Thyroid gland (tissue), 4 donors: ENCODE data around the gene TNFSF15. TPM values are rescaled to one million over a fixed set of nuclear protein-coding genes. Genes with fewer than 3 reads are reported as not detected.
A peak's percentile ranks its signal among the peaks of the same experiment; 100 is the strongest.
"Not testable (repeated sequence)": the region's sequence is repeated elsewhere in the genome, so short reads cannot be mapped to it uniquely, and the experiment has no call there.

Experiments used
- DNase-seq, 2 donors: peaks; one replicate each; pipeline ENCODE4 v3.0.0-alpha.2; 2019
- H3K27ac ChIP-seq, 3 donors: fragments of 200-600 bp; sonication (generic); 1 replicate in 2 of 3; 2 replicates in 1 of 3; pipeline ENCODE4 v1.5.1; 2016 to 2019; ENCODE audit warnings: mild to moderate bottlenecking in 1 of 3, moderate library complexity in 1 of 3
- H3K27me3 ChIP-seq: fragments of 200-600 bp; sonication (generic); one replicate; pipeline ENCODE4 v1.5.1; 2019
- H3K36me3 ChIP-seq, 2 donors: fragments of 200-600 bp; sonication (generic); one replicate each; pipeline ENCODE4 v1.5.1; 2016 to 2019
- H3K4me1 ChIP-seq, 2 donors: fragments of 200-600 bp; sonication (generic); one replicate each; pipeline ENCODE4 v1.5.1; 2017 to 2019
- H3K4me3 ChIP-seq, 3 donors: fragments of 200-600 bp; sonication (generic); replicated peaks in 1 of 3; 1 replicate in 2 of 3; 2 replicates in 1 of 3; pipeline ENCODE4 v1.5.1; 2016; ENCODE audit warnings: mild to moderate bottlenecking in 1 of 3
- H3K9me3 ChIP-seq: fragments of 200-600 bp; sonication (generic); one replicate; pipeline ENCODE4 v1.5.1; 2017
- POLR2A ChIP-seq, 2 donors: fragments of 450-650 bp; IDR thresholded peaks; one replicate each; pipeline ENCODE4 v1.6.1; 2017; ENCODE audit warnings: antibody characterized with exemption in 2 of 2, mild to moderate bottlenecking in 2 of 2, moderate library complexity in 1 of 2
- WGBS, 2 donors: methylation state at CpG; one replicate each; pipeline ENCODE4 v1.1.5; 2017; 5-methylcytosine and 5-hydroxymethylcytosine counted together
- intact Hi-C: fragments of 100-400 bp; cut with DNase I; formaldehyde crosslinking; loops from one replicate; pipeline ENCODE4 v1.15.1; 2023
- total RNA-seq, 4 donors: library from RNA; depleted of rRNA; stranded (reverse); fragments of >200 nt; gene quantifications; one replicate each; pipeline ENCODE4 v1.2.3, GENCODE V29; 2016
- TF ChIP-seq, protein P1 (sequence below), 6 experiments: fragments of 200-600 bp in 3 of 6; fragments of 450-650 bp in 3 of 6; sonication (generic) in 3 of 6; IDR thresholded peaks; one replicate each; pipeline ENCODE4 v1.5.1; 2016 to 2019; ENCODE audit warnings: antibody characterized with exemption in 6 of 6, mild to moderate bottlenecking in 2 of 6, inconsistent platforms in 1 of 6, moderate library complexity in 1 of 6

TNFSF15 gene
- total RNA-seq, 4 donors from 2014 or later, result 1.1 to 4.3 (median 2.6) TPM

DNA sequence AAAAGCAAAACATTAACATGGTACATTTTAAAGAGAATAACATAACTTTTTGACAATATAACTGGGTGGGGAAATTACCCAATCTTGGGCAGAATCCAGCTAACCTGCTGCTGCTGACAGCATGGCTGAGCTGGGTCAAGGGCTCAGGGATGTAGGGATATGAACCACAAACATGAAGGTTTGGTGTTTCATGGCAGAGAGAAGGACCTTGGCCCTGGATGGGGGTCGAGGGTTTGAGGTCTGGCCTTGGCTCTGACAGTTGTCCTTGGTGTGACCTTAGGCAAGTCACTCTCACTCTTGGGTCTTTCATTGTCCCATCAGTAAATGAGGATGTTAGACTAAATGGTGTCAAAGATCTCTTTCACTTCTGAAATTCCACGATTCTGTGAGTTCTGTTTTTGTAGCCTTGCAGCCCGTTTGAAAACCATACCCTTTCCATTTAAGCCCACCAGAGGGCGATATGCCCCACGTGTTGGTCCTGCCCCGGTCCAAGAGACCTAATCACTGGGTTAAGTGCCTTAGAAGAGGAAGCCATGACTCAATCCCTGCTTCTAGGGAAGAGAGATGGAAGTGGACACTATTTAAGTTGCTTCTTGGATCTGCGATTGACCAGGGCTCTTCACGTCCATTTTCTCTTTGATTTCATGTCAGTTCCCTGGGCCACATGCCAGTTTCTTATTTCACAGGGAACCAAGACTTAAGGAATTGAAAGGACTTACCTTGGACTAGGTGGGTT, 67.1 kb downstream of the TNFSF15 start:
- Histone ChIP-seq H3K4me3 (no peak overlapping the region), H3K4me1 (no peaks in the 10 kb centered on the region), H3K9me3 (no peaks in the 10 kb centered on the region), H3K36me3 (no peaks in the 10 kb centered on the region), H3K27me3 (no peaks in the 10 kb centered on the region), H3K27ac (no peak overlapping the region)
- WGBS, 2 donors, result 22 to 26% methylated on average over 8 of the region's 8 CpGs
- TF ChIP-seq, protein P1, sequence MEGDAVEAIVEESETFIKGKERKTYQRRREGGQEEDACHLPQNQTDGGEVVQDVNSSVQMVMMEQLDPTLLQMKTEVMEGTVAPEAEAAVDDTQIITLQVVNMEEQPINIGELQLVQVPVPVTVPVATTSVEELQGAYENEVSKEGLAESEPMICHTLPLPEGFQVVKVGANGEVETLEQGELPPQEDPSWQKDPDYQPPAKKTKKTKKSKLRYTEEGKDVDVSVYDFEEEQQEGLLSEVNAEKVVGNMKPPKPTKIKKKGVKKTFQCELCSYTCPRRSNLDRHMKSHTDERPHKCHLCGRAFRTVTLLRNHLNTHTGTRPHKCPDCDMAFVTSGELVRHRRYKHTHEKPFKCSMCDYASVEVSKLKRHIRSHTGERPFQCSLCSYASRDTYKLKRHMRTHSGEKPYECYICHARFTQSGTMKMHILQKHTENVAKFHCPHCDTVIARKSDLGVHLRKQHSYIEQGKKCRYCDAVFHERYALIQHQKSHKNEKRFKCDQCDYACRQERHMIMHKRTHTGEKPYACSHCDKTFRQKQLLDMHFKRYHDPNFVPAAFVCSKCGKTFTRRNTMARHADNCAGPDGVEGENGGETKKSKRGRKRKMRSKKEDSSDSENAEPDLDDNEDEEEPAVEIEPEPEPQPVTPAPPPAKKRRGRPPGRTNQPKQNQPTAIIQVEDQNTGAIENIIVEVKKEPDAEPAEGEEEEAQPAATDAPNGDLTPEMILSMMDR (IDR thresholded peaks at IDR 0.05), result peak; percentile 68 to 98 (median 86)
- no peak for TF ChIP-seq POLR2A (IDR thresholded peaks at IDR 0.05)
- intact Hi-C loops, result loop anchor here (2.0 to 5.0 kb wide), 3 partner anchors 76 to 274 kb away; no protein-coding TSS in a partner anchor
- DNase-seq, result peak; percentile 71 to 74

DNA sequence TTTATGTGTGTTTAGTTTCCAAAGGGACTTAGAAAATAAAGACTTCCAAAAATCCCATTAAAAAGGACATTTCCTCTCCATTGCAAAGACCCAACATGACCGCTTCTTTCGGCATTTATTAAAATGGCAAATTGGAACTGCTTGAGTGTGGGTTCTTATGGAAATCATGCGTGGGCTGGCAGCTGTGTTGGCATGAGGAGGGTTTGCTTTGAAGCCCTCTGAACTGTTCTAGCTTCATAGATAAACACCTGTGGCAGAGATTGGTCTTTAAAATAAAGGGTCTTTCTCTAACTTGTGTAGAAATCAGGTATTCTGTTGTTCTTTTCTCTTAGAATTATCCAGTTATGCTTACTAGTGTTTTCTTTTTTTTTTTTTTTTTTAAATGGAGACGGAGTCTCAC, 68.0 kb downstream of the TNFSF15 start:
- intact Hi-C loops, result loop anchor here (2.0 to 5.0 kb wide), 3 partner anchors 76 to 275 kb away; no protein-coding TSS in a partner anchor
- Histone ChIP-seq H3K4me1 (no peaks in the 10 kb centered on the region), H3K36me3 (no peaks in the 10 kb centered on the region), H3K27me3 (no peaks in the 10 kb centered on the region), H3K27ac (no peak overlapping the region), H3K4me3 (no peak overlapping the region), H3K9me3 (no peaks in the 10 kb centered on the region)
- no peak for DNase-seq
- no peak for TF ChIP-seq POLR2A (IDR thresholded peaks at IDR 0.05)
- TF ChIP-seq, protein P1 (IDR thresholded peaks at IDR 0.05), result no peak
- 90 to 92% methylated on average over 4 of the region's 4 CpGs for WGBS, 2 donors

DNA sequence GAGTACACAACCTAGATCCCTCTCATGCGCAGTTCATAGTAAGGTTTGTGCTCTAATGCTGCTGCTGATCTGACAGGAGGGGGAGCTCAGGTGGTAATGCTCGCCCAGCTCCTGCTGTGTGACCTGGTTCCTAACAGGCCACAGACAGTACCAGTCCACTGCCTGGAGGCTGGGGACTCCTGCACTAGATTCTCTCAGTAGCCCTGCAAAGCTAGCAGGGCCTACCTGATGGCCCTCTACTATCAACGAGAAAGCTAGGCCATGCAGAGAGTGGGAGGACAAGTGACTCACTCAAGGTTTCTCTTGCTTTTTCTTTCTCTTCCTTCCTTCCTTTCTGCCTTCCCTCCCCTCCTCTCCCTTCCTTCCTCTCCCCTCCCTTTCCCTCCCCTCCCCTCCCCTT, 68.7 kb downstream of the TNFSF15 start:
- no peak for TF ChIP-seq POLR2A (IDR thresholded peaks at IDR 0.05)
- TF ChIP-seq, protein P1 (IDR thresholded peaks at IDR 0.05), result no peak
- Histone ChIP-seq H3K4me1 (no peaks in the 10 kb centered on the region), H3K27ac (no peak overlapping the region), H3K4me3 (no peak overlapping the region), H3K9me3 (no peaks in the 10 kb centered on the region), H3K27me3 (no peaks in the 10 kb centered on the region), H3K36me3 (no peaks in the 10 kb centered on the region)
- DNase-seq, result no peak
- WGBS, 2 donors, result 82 to 89% methylated on average over 3 of the region's 3 CpGs
- intact Hi-C loops, result loop anchor here (5.0 kb wide), 2 partner anchors 75 to 175 kb away; no protein-coding TSS in a partner anchor

DNA sequence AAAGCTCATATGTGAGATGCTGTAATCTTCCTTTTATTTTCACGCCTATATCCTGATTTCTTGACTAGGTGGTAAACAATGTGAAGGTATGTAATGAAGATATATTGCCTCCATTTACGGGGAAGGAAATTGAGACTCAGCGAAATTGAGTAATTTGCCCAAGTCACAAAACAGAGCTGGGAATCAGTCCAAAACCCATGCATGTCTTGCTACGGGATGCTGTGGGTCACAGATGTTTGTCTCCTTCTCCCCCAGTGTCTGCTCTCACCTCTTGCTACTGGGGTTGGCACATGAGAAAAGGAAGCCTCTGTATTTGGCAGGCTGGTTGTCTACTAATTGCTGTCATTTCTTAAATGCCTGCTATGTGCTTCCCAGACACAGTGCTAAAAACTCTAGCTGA, 70.1 kb downstream of the TNFSF15 start:
- 73 to 77% methylated on average over 4 of the region's 4 CpGs for WGBS, 2 donors
- no peak for DNase-seq
- intact Hi-C loops, result loop anchor here (5.0 kb wide), 2 partner anchors 73 to 177 kb away; no protein-coding TSS in a partner anchor
- no peaks in the 10 kb centered on the region for H3K4me1 ChIP-seq
- H3K36me3 ChIP-seq, result no peaks in the 10 kb centered on the region
- H3K4me3 ChIP-seq, result no peak overlapping the region
- TF ChIP-seq POLR2A (IDR thresholded peaks at IDR 0.05), result no peak
- TF ChIP-seq, protein P1 (IDR thresholded peaks at IDR 0.05), result no peak
- no peak overlapping the region for H3K27ac ChIP-seq
- H3K27me3 ChIP-seq, result no peaks in the 10 kb centered on the region
- H3K9me3 ChIP-seq, result no peaks in the 10 kb centered on the region

DNA sequence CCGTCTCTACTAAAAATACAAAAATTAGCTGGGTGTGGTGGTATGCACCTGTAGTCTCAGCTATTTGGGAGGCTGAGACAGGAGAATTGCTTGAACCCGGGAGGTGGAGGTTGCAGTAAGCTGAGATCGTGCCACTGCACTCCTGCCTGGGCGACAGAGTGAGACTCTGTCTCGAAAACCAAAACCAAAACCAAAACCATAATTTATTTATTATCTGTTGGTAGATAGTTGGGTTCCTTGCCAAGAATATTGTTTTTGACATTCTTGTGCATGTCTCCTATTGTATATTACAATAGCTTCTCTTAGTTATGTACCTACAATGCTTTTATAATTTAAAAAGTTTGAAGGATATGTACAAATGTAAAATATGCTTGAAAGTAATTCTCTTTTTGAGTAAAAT, 70.7 kb downstream of the TNFSF15 start:
- intact Hi-C loops, result loop anchor here (5.0 kb wide), 2 partner anchors 73 to 177 kb away; no protein-coding TSS in a partner anchor
- not testable (repeated sequence) for H3K4me1 ChIP-seq, H3K27ac ChIP-seq, H3K27me3 ChIP-seq, H3K4me3 ChIP-seq, DNase-seq, H3K36me3 ChIP-seq, H3K9me3 ChIP-seq
- WGBS, 2 donors, result 87 to 93% methylated on average over 5 of the region's 5 CpGs

Other genes starting within 250 kb of the TNFSF15 start
- 100 to 1,000 TPM; 193 to 223 (median 200) TPM for gene ATP6V1G1, start 218.3 kb downstream of the TNFSF15 start, total RNA-seq
- 10 to 100 TPM in 3 of 4 donors, 1 to 10 TPM in 1; 7.0 to 18.3 (median 13.0) TPM for gene TMEM268, start 194.7 kb downstream of the TNFSF15 start, total RNA-seq
- not detected for gene TEX53, start 148.2 kb downstream of the TNFSF15 start, total RNA-seq
- gene TEX48, start 123.8 kb downstream of the TNFSF15 start, total RNA-seq, result not detected
- 1 to 10 TPM; 1.3 to 4.2 (median 2.1) TPM for gene TNFSF8, start 124.6 kb upstream of the TNFSF15 start, total RNA-seq